ENCODE results near the gene AMER1.

AMER1 gene

DNA sequence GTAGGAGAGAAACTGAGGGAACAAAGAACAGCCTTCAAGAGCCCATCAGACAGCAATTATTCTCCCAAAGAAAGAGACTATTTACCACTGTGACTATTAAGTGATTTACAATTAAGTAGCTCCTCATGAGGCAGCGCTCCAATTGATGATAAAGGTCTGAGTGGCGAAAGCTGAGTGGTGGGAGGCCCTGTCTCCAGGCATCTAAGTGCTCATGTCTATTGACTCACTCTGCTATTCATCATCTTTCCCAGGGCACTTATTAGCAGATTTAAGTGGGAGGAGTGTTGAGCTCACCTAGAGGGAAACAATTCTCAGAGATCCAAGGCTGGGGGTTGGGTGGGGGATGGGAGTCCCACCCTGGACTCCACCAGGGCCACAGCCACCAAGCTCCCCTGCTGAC, 23.3 kb downstream of the AMER1 start:
- no peak for DNase-seq

DNA sequence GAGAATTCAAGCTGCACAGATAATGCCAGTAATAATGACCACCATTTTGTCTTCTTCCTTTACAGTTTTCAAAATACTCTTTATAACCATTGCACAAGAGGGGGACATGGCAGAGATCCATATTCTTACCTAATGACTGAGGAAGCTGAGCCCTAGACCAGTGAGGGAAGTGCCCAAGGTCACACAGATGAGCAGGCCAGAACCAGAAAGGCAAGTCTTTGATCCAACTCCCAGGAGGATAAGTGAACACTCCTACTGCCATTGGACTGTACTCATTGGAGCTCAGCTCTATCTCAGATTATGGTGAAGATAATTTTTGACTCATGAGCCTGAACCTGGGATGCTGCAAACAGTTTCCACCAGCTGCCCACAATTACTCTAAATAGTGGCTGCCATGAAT, 28.6 kb downstream of the AMER1 start:
- DNase-seq, result peak; percentile 1

DNA sequence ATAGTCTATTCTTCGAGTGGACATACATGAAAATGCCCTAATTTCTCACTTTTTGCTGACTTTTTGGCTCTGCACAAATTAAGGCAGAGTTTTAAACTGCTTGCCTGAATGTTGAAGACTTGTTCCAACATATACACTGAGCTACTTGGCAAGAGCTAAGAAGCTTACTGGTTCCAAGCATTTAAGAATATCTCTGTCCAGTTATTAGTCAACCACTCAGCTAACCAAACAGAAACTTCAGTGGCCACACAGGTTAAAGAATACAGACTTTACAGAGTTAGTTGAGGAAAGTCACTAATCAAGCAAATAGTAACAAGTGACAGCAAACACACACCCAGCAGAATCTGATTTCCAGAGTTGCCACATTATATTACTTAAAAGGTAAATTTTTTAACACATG, 35.5 kb downstream of the AMER1 start:
- no peak for DNase-seq

DNA sequence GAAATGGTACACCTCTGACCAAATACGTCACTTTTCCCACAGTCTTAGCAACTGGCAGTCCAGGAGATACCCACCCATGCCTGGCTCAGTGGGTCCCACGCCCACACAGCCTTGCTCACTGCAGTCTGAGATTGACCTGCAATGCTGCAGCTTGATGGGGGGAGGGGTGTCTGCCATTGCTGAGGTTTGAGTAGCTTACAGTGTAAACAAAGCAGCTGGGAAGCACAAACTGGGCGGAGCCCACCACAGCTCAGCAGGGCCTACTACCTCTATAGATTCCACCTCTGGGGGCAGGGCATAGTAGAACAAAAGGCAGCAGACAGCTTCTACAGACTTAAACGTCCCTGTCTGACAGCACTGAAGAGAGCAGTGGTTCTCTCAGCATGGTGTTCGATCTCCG, 52.7 kb downstream of the AMER1 start:
- DNase-seq, result no peak

DNA sequence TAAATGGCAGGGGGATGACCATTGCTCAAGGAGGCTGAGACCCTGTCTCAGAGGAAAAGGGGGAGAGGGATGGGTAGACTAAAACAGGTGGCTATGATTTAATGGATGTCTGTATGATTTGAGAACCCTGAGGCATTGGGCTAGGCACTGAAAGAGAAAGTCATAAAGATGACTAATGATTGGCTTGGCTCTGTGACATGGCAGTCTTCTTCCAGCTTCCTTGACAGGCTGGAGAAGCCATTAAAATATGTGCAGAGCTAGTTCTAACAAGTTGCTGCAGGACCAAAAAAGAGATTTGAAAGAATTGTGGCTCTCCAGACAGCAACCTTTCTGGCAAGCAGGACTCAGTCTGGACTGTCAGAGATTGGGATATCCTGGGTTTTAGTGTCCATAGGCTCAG, 53.6 kb downstream of the AMER1 start:
- no peak for DNase-seq

DNA sequence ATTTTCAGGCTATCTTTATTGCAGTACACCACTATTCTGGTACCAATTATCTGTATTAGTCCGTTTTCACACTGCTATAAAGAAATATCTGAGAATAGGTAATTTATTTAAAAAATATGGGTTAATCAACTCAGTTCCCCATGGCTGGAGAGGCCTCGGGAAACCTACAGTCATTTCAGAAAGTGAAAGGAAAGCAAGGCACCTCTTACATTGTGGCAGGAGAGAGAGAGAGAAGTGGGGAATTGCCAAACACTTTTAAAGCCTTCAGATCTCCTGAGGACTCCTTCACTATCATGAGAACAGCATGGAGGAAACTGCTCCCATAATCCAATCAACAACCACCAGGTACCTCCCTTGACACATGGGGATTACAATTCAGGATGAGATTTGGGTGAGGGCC, 54.7 kb downstream of the AMER1 start:
- DNase-seq, result no peak

All from hematopoietic multipotent progenitor cell treated with erythropoietin and hydrocortisone succinate and interleukin-3 and kit ligand, for 4 days (in vitro differentiated cells).